ENCODE results near the gene GULP1. TPM values are rescaled to one million over a fixed set of nuclear protein-coding genes. Genes with fewer than 3 reads are reported as not detected.

GULP1 gene
- total RNA-seq, 1 experiment from 2014 or later, result 86.8 TPM

- DNase-seq, result no peak
- intact Hi-C loops (cut with micrococcal nuclease; ENCODE audit: unreplicated experiment), result no loop called here
- peaks cover 2% of the 10 kb centered on the region for H3K9me3 Mint-ChIP-seq (ENCODE audit: low read depth, unreplicated experiment)
- no peaks in the 10 kb centered on the region for H3K27me3 Mint-ChIP-seq (ENCODE audit: unreplicated experiment)
- H3K4me3 Mint-ChIP-seq (ENCODE audit: low read depth, unreplicated experiment), result peak overlapping the region; percentile 38
- CTCF ChIA-PET, result no interaction called here
- BruUV-seq (replicated peaks), result no TSS peak
- peaks cover 27% of the 10 kb centered on the region for H3K36me3 Mint-ChIP-seq (ENCODE audit: insufficient read depth, unreplicated experiment)
- H3K4me1 Mint-ChIP-seq (ENCODE audit: low read depth, unreplicated experiment), result peaks cover 49% of the 10 kb centered on the region
- peak overlapping the region; percentile 88 for H3K27ac Mint-ChIP-seq (ENCODE audit: unreplicated experiment)
- no peak for TF ChIP-seq CTCF (IDR thresholded peaks at IDR 0.05; ENCODE audit: unreplicated experiment)
Observed at GRCh38 chr2:188314314-188315054, 22.8 kb downstream of the GULP1 start.

DNA sequence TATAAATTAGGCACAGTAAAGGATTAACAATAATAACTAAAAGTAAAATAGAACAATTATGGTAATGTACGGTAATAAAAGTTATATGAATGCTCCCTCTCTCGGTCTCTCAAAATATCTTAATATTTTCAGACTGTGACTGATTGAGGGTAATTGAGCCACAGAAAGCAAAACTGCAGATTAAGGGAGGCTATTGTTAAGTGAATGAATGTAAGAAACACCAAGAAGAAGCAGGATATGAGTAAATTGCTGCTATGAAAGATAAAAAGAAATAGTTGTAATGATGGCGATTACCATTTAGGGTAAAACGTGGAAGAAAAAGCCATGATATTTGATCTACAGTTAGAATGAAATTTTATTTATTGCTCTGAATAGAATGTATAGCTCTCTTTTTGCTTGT lies 24.1 kb downstream of the GULP1 start:
- Mint-ChIP-seq H3K9me3 (ENCODE audit: low read depth, unreplicated experiment) (peaks cover 2% of the 10 kb centered on the region), H3K27me3 (ENCODE audit: unreplicated experiment) (no peaks in the 10 kb centered on the region), H3K4me1 (ENCODE audit: low read depth, unreplicated experiment) (peaks cover 43% of the 10 kb centered on the region), H3K36me3 (ENCODE audit: insufficient read depth, unreplicated experiment) (peaks cover 24% of the 10 kb centered on the region), H3K27ac (ENCODE audit: unreplicated experiment) (no peak overlapping the region), H3K4me3 (ENCODE audit: low read depth, unreplicated experiment) (no peak overlapping the region)
- CTCF ChIA-PET, result no interaction called here
- no TSS peak for BruUV-seq (replicated peaks)
- intact Hi-C loops (cut with micrococcal nuclease; ENCODE audit: unreplicated experiment), result no loop called here
- TF ChIP-seq CTCF (IDR thresholded peaks at IDR 0.05; ENCODE audit: unreplicated experiment), result no peak
- DNase-seq, result no peak

GRCh38 chr2:188316342-188316741 lies 24.7 kb downstream of the GULP1 start:
- no peak for DNase-seq
- Mint-ChIP-seq H3K4me3 (ENCODE audit: low read depth, unreplicated experiment) (no peak overlapping the region), H3K4me1 (ENCODE audit: low read depth, unreplicated experiment) (peaks cover 43% of the 10 kb centered on the region), H3K36me3 (ENCODE audit: insufficient read depth, unreplicated experiment) (peaks cover 24% of the 10 kb centered on the region), H3K27ac (ENCODE audit: unreplicated experiment) (no peak overlapping the region), H3K9me3 (ENCODE audit: low read depth, unreplicated experiment) (peaks cover 2% of the 10 kb centered on the region), H3K27me3 (ENCODE audit: unreplicated experiment) (no peaks in the 10 kb centered on the region)
- CTCF ChIA-PET, result no interaction called here
- no peak for TF ChIP-seq CTCF (IDR thresholded peaks at IDR 0.05; ENCODE audit: unreplicated experiment)
- BruUV-seq (replicated peaks), result no TSS peak
- intact Hi-C loops (cut with micrococcal nuclease; ENCODE audit: unreplicated experiment), result no loop called here

DNA sequence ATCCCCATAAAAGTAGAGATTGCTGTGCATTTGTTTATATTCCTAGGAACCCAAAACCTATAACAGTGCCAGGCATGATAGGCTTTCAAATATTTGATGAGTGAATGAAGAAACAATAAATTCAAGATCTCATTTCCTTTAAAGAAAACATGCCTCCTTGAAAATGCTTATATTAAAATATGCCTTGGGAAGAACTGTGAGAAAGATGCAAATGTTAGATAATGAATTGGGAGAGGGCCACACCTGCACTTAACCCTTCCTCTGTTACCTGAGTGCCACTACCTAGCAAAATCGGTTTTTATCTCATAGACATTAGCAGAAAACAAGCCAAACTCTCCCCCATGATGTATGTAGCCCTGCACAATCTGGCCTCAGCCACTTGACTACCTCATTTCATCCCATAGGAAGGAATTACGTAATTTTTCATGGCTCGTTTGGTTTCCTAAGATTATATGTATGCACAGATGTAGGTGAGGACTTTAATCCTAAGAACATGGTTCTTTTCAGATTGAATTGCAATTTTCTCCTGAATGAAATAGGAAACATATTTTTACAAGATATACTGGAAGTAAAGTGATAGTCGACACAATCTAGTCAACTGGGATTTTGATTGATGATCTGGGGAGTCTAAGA lies 25.2 kb downstream of the GULP1 start:
- intact Hi-C loops (cut with micrococcal nuclease; ENCODE audit: unreplicated experiment), result no loop called here
- peaks cover 24% of the 10 kb centered on the region for H3K36me3 Mint-ChIP-seq (ENCODE audit: insufficient read depth, unreplicated experiment)

More for the DNA sequence above, 25.2 kb downstream of the GULP1 start:
- H3K27ac Mint-ChIP-seq (ENCODE audit: unreplicated experiment), result no peak overlapping the region
- CTCF ChIA-PET, result no interaction called here
- TF ChIP-seq CTCF (IDR thresholded peaks at IDR 0.05; ENCODE audit: unreplicated experiment), result no peak
- H3K4me1 Mint-ChIP-seq (ENCODE audit: low read depth, unreplicated experiment), result peaks cover 43% of the 10 kb centered on the region
- no peaks in the 10 kb centered on the region for H3K27me3 Mint-ChIP-seq (ENCODE audit: unreplicated experiment)
- DNase-seq, result no peak
- no TSS peak for BruUV-seq (replicated peaks)
- H3K4me3 Mint-ChIP-seq (ENCODE audit: low read depth, unreplicated experiment), result no peak overlapping the region
- H3K9me3 Mint-ChIP-seq (ENCODE audit: low read depth, unreplicated experiment), result peaks cover 2% of the 10 kb centered on the region
